Measurements from ENCODE around the gene TCEAL6.

DNA sequence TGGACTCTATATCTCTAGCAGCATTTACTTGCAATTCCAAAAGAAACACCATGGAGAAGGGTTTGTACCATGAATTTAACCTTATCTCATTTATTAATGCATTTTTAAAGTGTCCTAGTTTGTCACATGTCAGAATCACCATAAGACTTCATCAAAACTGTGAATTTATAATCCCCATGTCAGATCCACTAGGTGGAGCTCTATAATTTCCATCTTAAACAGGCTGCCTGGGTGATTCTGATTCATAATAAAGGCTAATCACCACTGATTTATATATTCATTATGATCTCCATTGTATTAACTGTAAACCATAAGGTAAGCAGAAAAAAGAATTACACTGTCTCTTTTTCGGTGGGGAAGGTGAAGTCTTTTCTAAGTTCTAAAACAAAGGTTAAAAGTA lies 12.8 kb downstream of the TCEAL6 start:
- no peak for TF ChIP-seq POLR2AphosphoS5 (IDR thresholded peaks at IDR 0.05; ENCODE audit: low read depth, low read length)
- TF ChIP-seq FOXP2 (optimal IDR thresholded peaks at IDR 0.05; ENCODE audit: borderline replicate concordance, extremely low read depth, extremely low read length, insufficient read depth): no peak
